HuH-7.5 (cell line): ENCODE measurements around the gene GAS7.

Experiments
- DNase-seq: peaks from one replicate; pipeline ENCODE4 v3.0.0; 2011; ENCODE audit warnings: low spot score

The GAS7 gene

DNA sequence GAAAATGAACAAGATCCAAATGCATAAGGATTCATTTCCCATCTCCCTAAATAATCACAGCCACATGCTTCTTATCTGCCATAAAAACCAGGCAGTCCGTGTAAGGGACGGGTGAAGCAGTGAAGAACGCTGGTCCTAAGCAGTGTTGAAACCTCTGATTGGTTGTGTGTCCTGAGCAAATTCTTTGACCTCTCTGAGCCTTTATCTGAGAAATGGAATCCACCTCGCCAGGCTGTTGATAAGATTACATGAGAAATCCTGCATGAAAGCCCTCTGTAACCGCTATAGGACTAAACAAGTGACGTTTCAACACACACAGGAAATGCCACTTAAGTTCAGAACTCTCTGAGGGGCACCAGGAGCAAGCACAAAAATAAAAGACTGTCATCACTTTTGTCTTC lies 26.8 kb downstream of the GAS7 start:
- no peak for DNase-seq

DNA sequence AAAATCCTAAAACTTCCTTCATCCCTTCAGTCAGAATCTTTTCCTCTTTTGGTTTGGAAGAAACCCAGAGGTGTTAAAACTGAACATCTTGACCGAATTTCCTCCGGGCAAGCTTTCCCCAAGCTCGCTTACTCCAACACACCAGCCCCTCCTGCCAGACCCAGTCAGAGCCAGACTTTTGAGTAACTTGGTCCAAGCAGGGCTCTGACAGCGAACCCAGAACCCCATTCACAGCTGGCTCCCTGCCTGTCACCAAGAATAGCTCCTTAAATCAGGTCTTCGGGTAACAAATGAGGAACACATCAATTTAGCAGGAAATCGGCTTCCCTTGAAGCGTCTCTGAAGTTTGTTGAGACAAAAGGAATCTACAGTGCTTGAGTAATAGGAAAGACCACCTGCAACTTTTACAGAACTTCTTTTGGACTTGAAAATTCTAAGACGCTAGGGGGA lies 27.3 kb downstream of the GAS7 start:
- no peak for DNase-seq

DNA sequence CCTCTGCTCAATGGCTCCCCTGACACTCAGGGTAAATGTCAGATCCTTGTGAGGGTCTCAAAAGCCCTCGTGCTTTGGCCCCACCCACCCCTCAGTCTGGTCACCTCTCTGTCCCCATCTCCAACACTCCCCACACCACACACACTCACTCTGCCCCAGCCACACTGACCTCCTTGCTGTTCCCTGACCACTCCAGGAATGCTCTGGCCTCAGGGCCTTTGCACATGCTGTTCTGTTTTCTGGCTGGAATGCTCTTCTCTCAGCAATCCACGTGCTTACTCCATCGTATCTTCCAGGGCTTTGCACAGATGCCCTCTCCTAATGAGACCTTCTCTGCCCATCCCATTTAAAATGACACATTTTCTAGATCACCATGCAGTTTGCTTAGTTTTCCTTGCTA lies 28.2 kb downstream of the GAS7 start:
- no peak for DNase-seq

DNA sequence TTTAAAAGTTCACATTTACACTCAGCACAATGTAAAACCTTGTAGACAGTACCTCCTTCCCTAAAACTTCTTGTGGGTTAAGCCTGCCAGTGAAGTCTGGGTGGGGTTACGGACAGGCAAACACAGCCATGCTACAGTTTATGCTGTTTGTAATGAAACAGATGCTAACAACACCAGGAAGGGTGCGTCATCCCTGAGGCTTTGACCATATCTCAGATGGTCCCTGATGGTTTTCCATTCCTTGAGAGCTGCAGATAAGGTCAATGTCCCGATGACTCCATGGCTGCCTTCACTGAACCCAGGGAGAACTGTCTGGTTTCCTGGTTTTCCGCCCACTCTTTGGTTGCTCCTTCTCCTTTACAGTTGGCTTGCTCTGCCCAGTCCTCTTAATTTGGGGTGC lies 29.1 kb downstream of the GAS7 start:
- DNase-seq, result no peak

DNA sequence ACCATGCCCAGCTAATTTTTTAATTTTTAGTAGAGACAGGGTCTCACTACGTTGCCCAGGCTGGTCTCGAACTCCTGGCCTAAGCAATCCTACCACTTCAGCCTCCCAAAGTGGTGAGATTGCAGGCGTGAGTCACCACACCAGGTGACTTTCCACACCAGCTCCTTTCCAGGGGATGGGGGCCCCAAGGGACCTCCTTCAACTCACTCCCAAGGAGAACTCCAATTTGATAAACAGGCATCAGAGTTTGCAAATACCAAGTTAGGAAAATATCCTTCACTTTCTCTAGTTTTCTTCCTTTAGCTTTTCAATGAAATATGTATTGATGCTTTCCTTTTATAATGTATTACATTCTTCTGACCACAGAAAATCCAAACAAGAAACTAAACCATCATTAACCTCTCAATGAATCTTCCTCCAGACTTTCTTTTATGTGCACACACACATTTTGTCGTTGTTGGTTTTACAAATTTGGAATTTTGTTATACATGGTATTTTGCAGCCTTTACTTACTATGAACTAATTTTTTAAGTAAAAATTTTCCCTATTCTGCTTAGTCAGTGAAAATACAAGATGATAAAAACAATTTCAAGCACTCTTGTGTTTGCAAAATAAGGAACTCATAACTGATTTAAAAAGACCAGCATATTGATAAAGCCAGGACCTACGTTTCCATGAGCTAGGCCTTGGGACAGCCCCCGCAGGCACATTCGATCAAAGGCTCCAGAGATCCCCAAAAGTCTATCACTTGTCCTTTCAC lies 32.0 kb downstream of the GAS7 start:
- no peak for DNase-seq

DNA sequence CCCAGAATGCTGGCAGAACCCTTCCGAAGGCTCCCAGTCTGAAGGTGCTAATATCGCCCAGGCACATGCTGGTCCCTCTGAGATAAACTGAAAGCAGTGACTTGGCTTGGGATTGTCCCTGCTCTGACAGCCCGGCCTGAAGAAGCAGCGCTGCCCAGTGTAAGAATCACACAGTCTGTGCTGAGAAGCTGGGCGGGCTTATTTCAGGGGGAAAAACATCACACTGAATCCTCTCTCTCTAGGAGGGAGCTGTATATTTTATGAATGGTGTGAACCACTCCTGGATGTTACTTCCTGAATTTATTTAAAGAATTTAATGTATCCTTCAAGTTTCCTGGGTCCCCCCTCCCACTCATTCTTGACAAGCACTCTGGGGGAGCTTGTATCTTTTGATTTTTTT lies 36.3 kb downstream of the GAS7 start:
- DNase-seq, result no peak

DNA sequence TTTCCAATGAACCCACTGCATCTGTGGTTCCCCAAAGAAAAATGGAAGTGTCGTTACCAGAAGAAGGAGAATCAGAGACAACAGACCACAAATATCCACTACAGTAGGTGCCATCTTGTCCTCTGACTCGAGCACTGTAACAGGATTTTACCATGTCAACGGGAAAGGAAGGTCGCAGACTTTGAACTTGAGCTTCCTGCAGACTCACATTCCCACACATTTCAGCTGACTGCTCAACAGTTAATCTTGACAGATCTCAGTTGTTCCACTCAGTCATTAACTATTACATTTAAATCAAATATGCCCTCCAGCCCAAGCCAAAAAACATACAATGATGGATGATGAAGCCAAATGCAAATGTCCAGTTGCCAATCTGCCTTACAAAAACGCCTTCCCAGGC lies 37.0 kb downstream of the GAS7 start:
- no peak for DNase-seq

DNA sequence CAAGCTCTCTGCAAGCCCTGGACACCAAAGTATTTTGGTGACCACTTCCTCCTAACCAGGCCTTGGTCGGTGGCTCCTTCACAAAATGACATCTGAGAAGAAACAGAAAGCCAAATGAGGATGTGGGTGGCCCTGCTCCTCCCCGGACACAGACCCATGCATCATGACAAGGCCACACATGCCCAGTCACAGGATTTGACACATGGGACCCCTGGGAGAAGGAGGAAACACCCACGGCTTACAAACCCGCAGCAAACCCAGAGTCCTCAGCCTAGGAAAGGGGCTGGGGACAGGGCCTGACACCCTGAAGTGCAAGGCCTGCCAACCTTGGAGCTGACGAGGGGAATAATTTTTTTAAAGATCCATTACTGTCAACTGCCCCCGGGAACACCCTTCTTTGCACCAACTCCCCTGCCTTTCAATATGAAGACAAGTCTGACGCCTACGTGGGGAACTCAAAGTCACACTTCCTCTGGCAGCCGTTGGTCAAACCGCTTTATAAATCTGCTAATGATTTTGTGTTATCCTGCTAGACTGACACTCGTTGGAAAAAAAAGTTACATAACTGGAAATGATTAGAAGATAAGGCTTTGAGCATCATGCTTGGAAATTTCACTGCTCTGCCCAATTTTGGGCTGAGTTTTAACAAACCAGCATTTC lies 41.3 kb downstream of the GAS7 start:
- DNase-seq, result no peak

DNA sequence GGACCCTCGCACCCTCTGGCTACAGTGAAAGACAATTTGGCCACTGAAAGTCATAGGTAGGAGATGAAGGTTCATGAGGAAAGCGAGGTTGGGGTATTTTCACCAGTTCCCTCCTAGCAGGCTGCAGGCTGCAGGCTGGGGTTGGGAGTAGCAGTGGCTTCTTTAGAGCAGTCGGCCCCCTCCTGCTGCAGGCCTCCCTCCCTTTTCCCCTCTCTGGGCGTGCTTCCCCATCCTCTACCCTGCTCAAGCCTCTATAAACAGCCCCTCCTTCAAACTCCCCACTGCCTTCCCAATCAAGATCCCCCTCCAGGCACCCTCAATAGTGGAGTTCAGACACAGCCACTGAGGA lies 41.8 kb downstream of the GAS7 start:
- no peak for DNase-seq

DNA sequence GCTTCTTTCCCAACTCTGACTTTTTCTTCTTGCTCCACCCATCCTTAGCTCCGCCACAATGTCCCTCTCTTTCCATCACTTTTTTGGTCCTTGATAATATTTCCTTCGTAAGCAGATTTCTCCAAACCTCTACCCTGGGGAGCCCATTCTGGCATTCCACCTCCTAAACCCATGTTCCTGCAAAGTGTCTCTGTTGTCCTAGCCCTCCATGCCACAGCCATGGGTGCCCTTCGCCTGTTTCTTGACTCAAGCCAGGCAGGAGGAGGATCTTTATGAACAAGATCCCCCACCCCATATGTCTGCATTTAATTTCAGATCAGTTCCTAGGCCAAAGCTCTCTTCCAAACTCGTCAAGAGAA lies 42.4 kb downstream of the GAS7 start:
- DNase-seq, result no peak

DNA sequence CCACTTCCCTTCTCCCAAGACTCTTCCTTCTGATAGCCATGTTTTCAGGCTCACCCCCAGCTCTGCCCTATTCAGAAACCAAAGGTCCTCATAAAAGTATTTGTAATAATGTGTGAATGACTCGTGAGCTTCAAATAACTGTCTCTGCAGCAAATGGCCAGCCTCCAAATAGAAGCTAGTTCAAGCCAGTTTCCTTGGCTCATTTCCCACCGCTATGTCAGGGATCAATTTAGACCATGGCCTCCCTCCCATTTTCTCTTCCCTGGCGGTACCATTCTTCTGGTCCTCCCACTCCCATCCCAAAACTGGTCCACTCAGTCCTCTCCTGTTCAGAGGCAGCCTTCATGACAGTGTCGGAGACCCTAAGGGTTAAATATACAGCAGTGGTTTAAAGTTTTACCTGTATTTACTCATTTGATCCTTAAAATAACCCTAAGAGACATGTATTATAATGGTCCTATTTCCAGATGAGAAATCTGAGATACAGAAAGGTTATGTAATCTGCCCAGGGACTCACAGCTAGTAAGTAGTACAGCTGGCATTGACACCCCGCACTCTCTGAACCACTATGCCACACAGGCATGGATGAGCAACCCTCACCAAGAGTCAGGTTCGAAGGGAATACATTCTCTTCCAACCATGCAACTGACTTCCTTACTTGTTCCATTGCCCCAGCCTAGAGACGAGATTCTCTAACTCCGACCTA lies 42.9 kb downstream of the GAS7 start:
- no peak for DNase-seq

DNA sequence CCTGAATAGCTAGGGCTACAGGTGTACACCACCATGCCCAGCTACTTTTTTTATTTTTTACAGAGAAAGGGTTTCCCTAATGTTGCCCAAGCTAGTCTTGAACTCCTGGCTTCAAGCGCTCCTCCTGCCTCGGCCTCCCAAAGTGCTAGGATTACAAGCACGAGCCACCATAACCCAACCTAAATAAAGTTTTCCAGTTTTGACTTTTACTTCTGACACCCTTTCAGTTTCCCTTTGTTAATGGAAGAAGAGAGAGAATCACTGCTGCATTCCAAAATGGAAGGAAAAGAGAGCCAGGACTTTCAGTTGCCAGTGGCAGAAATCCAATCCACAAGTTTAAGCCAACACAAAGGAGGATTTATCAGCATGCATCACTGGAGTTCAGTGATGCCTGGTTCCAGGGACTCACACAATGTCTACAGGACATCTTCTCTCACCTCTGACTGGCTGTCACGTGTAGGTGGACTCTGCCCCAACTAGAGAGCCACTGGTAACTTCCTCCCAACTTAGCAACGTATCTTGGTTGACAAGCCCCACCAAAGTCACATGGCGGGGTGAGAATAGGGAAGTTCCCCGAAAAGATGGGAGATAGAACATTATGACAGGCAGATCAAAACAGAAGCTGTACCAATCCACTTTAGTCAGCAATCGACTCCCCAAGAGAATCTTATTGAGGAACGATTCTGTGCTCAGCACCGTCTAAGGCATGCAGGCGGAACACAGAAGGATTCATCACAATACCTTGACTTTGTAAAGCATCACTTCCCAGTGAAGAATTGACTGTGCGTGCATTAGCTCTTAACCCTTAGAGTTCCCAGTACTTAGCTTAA lies 46.5 kb downstream of the GAS7 start:
- DNase-seq, result no peak

DNA sequence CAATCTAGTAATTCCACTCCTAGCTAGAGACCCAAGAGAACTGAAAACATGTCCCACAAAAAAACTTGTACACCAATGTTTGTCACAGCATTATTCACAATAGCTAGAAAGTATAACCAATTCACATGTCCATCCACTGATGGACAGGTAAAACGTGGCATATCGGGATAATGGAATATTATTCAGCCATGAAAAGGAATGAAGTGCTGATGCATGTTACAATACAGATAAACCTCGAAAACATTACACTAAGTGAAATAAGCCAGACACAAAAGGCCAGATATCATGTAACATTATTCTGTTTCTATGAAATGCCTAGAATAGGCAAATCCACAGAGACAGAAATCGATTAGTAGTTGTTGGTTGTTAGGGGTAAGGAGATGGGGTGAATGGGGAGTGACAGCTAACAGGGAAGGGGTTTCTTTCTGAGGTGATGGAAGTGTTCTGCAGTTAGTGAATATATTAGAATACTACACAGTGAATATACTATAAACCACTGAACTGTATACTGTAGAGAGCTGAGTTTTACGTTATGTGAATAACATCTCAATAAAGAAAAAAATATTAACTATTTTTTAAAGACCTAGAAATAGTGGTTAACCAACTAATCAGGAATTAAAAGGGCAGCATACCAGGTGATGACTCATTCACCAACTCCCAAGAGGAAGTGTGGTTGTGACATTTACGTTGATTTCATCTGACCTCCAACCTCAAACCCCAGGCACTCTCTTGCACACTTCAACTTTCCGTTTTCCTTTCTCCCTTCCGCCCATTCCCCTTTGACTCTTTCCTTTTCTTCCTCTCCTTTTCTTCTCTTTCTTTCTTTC lies 48.6 kb downstream of the GAS7 start:
- no peak for DNase-seq

DNA sequence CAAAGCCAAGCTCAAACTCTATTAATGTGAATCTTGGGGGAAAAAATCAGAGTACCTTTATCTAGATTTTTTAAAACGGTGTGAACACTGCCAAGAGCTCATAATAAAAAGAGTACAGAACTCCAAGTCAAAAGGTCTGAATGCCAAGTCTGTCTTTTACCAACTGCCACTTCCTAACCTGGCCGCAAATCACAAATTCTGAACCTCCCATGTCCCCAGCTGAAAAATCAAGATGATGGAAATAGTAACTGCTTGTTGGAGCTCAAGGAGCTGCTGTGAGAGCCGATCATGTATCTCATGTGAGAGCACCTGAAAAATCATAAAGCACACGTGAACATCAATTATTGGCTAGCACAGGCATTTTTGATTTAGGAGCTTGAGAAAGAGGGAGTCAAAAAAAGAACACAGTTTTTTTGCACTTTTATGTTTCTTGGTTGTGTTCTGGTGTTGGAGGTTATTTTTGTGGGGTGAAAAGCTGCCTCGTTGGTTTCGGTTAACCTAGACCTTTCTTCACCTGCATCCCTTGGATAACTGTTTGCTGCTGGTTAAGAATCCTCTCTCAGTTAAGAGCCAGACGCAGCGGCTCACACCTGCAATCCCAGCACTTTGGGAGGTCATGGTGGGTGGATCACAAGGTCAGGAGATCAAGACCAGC lies 50.5 kb downstream of the GAS7 start:
- no peak for DNase-seq

DNA sequence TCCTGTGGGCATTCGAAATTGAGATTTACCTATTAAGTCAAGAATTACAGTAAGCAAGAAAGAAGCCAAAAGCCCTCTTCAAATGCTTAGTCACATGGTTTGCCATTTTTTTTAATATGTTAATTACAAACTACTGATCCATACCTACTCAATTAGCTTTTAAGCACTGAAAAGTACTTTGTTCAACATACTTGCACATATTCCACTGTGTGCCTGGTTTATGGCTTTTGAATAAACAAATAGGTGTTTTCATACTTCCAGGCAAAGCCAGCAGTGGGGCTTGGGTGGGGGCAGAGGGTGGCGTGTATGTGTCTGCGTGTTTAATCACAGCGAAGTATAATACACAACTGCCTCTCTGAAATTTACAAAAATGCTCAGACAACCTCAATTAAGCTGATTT lies 51.4 kb downstream of the GAS7 start:
- no peak for DNase-seq

DNA sequence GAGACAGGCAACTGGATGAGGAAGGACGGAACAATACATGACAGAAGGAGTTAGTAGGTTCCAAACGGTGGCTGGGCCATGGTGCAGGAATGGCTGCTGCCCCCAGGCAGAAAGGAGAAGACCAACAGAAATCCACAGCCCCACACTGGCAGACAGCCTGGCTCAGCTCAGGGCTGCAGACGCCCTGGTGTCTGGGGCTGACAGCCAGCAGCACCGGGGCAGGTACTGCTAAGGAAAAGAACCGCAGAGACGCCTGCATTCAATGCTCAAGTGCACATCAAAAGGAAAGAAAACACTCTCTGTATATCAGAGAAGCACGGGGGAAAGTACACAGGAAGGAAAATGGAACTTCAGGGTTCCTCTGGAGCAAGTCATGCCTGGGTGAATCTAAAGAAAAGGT lies 53.4 kb downstream of the GAS7 start:
- DNase-seq, result no peak

DNA sequence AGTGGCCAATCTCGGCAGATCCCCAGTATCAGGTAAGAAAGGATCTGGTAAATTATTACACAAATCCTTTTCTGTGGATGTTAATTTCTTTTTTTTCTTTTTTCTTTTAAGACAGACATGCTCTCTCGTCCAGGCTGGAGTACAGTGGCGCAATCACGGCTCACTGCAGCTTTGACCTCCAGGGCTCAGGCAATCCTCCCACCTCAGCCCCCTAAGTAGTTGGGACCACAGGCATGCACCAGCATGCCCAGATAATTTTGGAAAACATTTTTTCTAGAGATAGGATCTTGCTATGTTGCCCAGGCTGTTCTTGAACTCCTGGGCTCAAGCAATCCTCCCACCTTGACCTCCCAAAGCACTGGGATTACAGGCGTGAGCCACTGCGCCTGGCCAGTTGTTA lies 54.0 kb downstream of the GAS7 start:
- DNase-seq, result no peak

DNA sequence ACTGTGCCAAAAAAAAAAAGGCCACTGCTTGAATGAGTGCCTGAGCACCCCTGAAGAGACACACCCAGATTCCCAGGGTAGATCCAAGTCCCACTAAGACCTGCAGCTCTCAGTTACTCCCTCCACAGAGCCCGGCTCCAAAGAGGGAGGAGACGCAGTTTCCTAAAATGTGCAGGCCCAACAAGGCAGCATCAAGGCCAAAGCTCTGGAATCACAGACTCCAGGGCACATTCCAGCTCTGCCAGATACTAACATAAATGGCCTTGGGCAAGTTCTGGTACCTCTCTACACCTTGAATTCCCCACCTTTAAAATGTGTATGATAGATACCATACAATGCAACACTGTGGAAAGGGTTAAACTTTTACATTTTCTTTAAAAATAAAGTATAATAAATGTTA lies 57.0 kb downstream of the GAS7 start:
- no peak for DNase-seq

DNA sequence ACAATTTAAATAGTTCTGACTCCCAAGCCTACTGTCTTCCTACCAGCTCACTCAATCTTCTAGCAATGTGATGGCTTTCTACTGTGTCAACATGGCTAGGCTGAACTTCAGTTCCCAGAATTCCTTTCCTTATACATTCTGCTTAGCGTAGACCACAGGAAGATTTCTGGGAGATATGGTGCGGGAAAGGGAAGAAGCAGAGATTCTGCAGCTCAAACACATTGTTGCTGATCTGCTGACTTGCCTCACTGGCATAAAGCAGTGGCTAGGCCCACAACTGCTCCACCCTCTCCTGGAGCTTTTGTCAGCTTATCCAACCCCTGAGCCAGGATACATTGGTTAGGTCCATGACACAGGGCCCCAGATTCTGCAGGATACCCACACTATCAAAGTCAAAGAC lies 58.8 kb downstream of the GAS7 start:
- no peak for DNase-seq

DNA sequence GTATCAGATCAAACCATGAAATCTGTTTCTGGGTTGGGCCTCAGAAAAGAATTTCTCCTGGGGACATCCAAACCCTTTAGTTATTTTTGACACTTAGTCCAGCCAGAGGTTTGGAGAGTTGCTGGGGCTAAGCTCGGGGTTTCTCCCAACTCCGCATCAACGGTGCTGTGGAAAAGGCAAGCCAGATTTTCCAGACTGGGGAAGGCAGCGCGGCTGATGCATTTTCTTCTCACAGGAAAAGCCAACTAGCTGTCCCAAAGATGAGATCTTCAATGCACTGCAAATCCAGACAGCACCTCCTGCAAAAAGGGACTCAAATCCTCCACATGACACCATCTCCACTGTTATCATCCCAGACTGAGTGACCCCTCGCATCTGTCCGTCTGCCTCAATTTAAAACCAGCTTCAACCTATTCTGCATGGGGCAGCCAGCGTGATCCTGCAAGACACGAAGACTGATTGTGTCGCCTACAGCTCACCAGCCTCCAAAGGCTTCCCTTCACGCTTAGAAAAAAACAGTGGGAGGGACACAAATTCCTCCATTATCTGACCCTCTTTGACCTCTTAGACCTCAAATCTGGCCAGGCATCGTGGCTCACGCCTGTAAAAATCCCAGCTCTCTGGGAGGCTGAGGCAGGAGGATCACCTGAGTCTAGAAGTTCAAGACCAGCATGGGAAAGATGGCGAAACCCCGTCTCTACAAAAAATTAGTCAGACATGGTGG lies 62.0 kb downstream of the GAS7 start:
- no peak for DNase-seq
